Nephron (organoid): Measurements from ENCODE around the gene TMEM45B.
"Not testable (repeated sequence)": the region's sequence is repeated elsewhere in the genome, so short reads cannot be mapped to it uniquely, and the experiment has no call there.

Experiments used
- H3K27ac Mint-ChIP-seq, 3 experiments: 2 replicates each; pipeline ENCODE4 v1.8.0; 2020; ENCODE audit warnings: mixed read lengths in 3 of 3, mild to moderate bottlenecking in 2 of 3, moderate library complexity in 1 of 3
- H3K27me3 Mint-ChIP-seq: 2 replicates; pipeline ENCODE4 v1.8.0; 2021; ENCODE audit warnings: low read depth, mild to moderate bottlenecking, moderate library complexity, mixed read lengths
- H3K36me3 Mint-ChIP-seq: 2 replicates; pipeline ENCODE4 v1.8.0; 2020; ENCODE audit warnings: low read depth, mixed read lengths
- H3K4me1 Mint-ChIP-seq: 2 replicates; pipeline ENCODE4 v1.8.0; 2020; ENCODE audit warnings: mixed read lengths
- H3K4me3 Mint-ChIP-seq, 3 experiments: 2 replicates each; pipeline ENCODE4 v1.8.0; 2020; ENCODE audit warnings: mild to moderate bottlenecking in 3 of 3, mixed read lengths in 3 of 3, moderate library complexity in 2 of 3
- H3K9me3 Mint-ChIP-seq: 2 replicates; pipeline ENCODE4 v1.8.0; 2020; ENCODE audit warnings: mixed read lengths
- CTCF ChIP-seq, 3 experiments: fragments of 200-600 bp; sonication (generic); IDR thresholded peaks; one replicate each; pipeline ENCODE4 v1.5.0; 2021; ENCODE audit warnings: antibody characterized with exemption in 3 of 3; ENCODE audit not compliant: unreplicated experiment in 3 of 3

TMEM45B gene

GRCh38 chr11:129770993-129771392, 44.7 kb upstream of the TMEM45B start:
- no peak overlapping the region for H3K27ac Mint-ChIP-seq
- no peaks in the 10 kb centered on the region for H3K27me3 Mint-ChIP-seq
- H3K4me1 Mint-ChIP-seq = no peaks in the 10 kb centered on the region
- no peaks in the 10 kb centered on the region for H3K36me3 Mint-ChIP-seq
- no peak for TF ChIP-seq CTCF (IDR thresholded peaks at IDR 0.05; ENCODE audit: unreplicated experiment in 3 of 3)
- H3K4me3 Mint-ChIP-seq = no peak overlapping the region
- H3K9me3 Mint-ChIP-seq = peaks cover 20% of the 10 kb centered on the region

- not testable (repeated sequence) for H3K36me3 Mint-ChIP-seq, H3K4me1 Mint-ChIP-seq, H3K27me3 Mint-ChIP-seq, H3K4me3 Mint-ChIP-seq, H3K27ac Mint-ChIP-seq
- peaks cover 20% of the 10 kb centered on the region for H3K9me3 Mint-ChIP-seq
These were observed 44.2 kb upstream of the TMEM45B start for GRCh38 chr11:129771456-129771855.

DNA sequence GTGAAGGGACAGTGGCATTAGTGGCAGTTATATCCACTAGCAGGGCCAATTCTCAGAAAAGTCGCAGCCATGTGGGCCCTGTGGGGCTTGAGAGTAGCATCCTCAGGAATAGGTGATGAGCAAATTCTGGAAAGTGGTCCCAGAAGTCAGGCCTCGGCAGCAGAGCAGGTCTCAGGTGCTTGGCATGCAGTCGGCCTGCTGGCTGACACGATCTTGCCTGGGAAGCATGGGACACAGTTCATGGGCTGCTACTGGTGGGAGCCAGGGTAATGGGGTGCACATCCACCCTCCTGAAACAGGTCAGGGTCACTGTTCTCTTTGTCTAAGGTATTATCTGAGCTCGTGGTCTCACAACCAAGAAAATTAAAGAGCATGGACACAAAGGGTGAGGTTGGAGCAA, 36.8 kb upstream of the TMEM45B start:
- Mint-ChIP-seq H3K4me3 (no peak overlapping the region), H3K27me3 (no peaks in the 10 kb centered on the region), H3K9me3 (peaks cover 6% of the 10 kb centered on the region), H3K27ac (no peak overlapping the region), H3K36me3 (no peaks in the 10 kb centered on the region), H3K4me1 (no peaks in the 10 kb centered on the region)
- no peak for TF ChIP-seq CTCF (IDR thresholded peaks at IDR 0.05; ENCODE audit: unreplicated experiment in 3 of 3)

DNA sequence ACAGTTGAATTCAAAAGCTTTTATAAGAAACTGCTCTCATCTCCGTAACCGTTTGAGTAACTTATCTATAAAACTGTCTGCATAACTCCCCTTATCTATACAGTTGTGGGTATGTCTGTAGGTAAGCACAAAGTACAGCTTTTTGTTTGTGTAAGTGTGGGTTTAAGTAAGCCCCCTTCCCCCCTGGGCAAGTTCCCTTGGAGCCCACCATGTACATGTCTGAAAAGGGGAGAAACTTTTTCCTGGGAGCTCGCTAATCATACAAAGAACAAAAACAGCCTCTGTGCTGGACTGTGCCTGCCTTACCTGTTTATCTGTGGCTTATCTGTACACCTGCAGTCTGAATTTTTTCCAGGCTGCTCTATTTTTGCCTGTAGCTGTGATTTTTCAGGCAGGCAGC, 36.3 kb upstream of the TMEM45B start:
- TF ChIP-seq CTCF (IDR thresholded peaks at IDR 0.05; ENCODE audit: unreplicated experiment in 3 of 3) = no peak
- Mint-ChIP-seq H3K9me3 (peaks cover 3% of the 10 kb centered on the region), H3K27ac (no peak overlapping the region), H3K4me1 (no peaks in the 10 kb centered on the region), H3K36me3 (no peaks in the 10 kb centered on the region), H3K27me3 (no peaks in the 10 kb centered on the region), H3K4me3 (no peak overlapping the region)

GRCh38 chr11:129785383-129786111, 30.1 kb upstream of the TMEM45B start:
- Mint-ChIP-seq H3K27me3 (no peaks in the 10 kb centered on the region), H3K36me3 (no peaks in the 10 kb centered on the region), H3K4me3 (no peak overlapping the region), H3K4me1 (no peaks in the 10 kb centered on the region), H3K27ac (no peak overlapping the region), H3K9me3 (no peaks in the 10 kb centered on the region)
- TF ChIP-seq CTCF (IDR thresholded peaks at IDR 0.05; ENCODE audit: unreplicated experiment in 3 of 3) = no peak

- H3K9me3 Mint-ChIP-seq, H3K27ac Mint-ChIP-seq, H3K4me1 Mint-ChIP-seq, H3K4me3 Mint-ChIP-seq, H3K36me3 Mint-ChIP-seq, H3K27me3 Mint-ChIP-seq: not testable (repeated sequence)
These were observed 29.6 kb upstream of the TMEM45B start for GRCh38 chr11:129786112-129786416.

GRCh38 chr11:129787532-129788155, 28.0 kb upstream of the TMEM45B start:
- no peak overlapping the region for H3K27ac Mint-ChIP-seq
- no peak for TF ChIP-seq CTCF (IDR thresholded peaks at IDR 0.05; ENCODE audit: unreplicated experiment in 3 of 3)
- H3K9me3 Mint-ChIP-seq = peaks cover 1% of the 10 kb centered on the region
- no peak overlapping the region for H3K4me3 Mint-ChIP-seq
- no peaks in the 10 kb centered on the region for H3K27me3 Mint-ChIP-seq
- H3K4me1 Mint-ChIP-seq = no peaks in the 10 kb centered on the region
- no peaks in the 10 kb centered on the region for H3K36me3 Mint-ChIP-seq
